RWPE1 (cell line): ENCODE measurements around the gene CCDC88C.
A peak's percentile ranks its signal among the peaks of the same experiment; 100 is the strongest.

ENCODE experiments used
- CTCF ChIA-PET: fragments of 350-600 bp; sonication (Branson Sonifier 250); formaldehyde crosslinking; extraction: SDS; loops from one replicate; lab custom pipeline; 2021; lab: Yijun Ruan, JAX
- POLR2A ChIA-PET: fragments of 400-600 bp; formaldehyde crosslinking; extraction: SDS; loops from one replicate; lab custom pipeline; 2020; ENCODE audit warnings: antibody characterized with exemption; ENCODE audit not compliant: low non-redundant PET; lab: Yijun Ruan, JAX
- DNase-seq: peaks from one replicate; pipeline ENCODE4 v3.0.0; 2012; ENCODE audit warnings: low spot score
- H3K27ac ChIP-seq: fragments of 450-650 bp; 2 replicates; pipeline ENCODE4 v1.5.1; 2017
- TF ChIP-seq, protein P1 (sequence below): fragments of 450-650 bp; conservative IDR thresholded peaks from 2 replicates; pipeline ENCODE4 v1.5.1; 2017; ENCODE audit warnings: low read depth, mild to moderate bottlenecking

Gene CCDC88C

DNA sequence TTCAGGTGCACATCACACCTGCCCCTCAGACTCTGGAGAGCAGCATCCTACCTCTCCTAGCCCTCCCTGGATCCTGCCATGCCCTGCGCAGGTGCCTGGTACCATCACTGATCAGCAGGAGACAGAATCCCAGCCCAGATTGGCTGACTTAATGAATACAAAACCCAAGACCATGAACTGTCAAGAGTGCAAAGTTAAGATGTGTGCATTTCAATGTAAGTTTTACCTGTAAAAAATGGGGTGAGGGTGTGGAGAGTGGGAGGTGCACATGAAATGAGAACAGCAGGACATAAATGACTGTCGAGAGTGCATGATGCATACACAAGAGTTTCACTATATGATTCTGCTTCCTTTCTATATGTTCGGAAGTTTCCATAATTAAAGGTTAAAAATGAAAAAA lies 115.2 kb downstream of the CCDC88C start:
- CTCF ChIA-PET = interaction anchor here (0.6 kb wide), 1 partner anchor 129 kb away, joined by 3 read pairs; no protein-coding TSS in a partner anchor
- H3K27ac ChIP-seq = no peak overlapping the region

DNA sequence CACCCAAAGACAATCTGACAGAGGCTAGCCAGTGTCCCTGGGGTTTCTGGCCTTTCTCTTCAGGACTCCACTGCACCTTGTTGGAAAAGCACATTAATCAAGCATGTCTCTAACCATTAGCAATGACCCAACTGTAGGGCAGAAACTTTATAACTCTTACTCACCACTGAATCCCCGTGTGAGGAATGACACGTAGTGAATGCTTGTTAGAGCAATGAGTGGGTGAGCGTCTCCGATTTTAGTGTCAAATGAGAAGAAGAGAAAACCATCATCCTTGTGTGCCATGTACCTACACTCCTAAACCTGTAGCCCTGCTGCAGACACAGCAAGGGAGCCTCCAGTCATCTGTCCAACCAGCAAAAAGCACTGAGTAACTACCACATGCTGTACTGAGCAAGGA lies 116.7 kb downstream of the CCDC88C start:
- TF ChIP-seq, protein P1, sequence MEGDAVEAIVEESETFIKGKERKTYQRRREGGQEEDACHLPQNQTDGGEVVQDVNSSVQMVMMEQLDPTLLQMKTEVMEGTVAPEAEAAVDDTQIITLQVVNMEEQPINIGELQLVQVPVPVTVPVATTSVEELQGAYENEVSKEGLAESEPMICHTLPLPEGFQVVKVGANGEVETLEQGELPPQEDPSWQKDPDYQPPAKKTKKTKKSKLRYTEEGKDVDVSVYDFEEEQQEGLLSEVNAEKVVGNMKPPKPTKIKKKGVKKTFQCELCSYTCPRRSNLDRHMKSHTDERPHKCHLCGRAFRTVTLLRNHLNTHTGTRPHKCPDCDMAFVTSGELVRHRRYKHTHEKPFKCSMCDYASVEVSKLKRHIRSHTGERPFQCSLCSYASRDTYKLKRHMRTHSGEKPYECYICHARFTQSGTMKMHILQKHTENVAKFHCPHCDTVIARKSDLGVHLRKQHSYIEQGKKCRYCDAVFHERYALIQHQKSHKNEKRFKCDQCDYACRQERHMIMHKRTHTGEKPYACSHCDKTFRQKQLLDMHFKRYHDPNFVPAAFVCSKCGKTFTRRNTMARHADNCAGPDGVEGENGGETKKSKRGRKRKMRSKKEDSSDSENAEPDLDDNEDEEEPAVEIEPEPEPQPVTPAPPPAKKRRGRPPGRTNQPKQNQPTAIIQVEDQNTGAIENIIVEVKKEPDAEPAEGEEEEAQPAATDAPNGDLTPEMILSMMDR = no peak
- DNase-seq = no peak
- no peak overlapping the region for H3K27ac ChIP-seq
- ChIA-PET CTCF (no interaction called here), POLR2A (no interaction called here)

More for the DNA sequence above, 115.2 kb downstream of the CCDC88C start:
- no peak for DNase-seq
- TF ChIP-seq, protein P1 = no peak
- POLR2A ChIA-PET = no interaction called here

DNA sequence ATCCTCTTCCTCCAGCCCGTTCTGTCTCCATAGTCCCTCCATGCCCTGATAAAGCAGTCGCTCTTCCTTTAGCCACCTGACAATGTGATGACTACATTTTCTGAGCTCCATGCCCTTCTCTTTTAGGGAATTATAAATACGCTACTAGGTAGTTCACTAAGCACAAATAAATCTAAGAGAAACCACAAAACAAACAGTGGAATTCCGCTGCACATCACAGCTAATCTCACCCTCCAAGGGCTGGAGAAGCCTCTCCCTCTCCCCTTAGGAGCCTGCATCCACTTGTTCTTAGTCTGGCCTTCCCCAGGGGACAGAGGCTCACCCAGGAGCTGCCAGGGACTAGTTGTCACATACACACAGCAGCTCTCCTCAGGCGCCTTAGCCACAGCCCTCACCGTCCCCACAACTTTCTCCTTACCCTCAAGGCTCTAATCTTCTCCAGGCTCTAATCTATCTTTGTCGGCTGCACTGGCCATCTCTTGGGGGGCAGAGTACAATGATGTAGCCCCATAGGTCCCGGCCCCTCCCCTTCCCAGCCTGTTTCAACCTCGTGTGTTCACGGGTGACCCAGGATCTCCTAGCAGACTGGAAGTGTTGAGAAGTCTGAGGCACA lies 117.2 kb downstream of the CCDC88C start:
- peak overlapping the region; percentile 12 for H3K27ac ChIP-seq
- CTCF ChIA-PET = no interaction called here
- POLR2A ChIA-PET = no interaction called here
- TF ChIP-seq, protein P1 = no peak
- no peak for DNase-seq

DNA sequence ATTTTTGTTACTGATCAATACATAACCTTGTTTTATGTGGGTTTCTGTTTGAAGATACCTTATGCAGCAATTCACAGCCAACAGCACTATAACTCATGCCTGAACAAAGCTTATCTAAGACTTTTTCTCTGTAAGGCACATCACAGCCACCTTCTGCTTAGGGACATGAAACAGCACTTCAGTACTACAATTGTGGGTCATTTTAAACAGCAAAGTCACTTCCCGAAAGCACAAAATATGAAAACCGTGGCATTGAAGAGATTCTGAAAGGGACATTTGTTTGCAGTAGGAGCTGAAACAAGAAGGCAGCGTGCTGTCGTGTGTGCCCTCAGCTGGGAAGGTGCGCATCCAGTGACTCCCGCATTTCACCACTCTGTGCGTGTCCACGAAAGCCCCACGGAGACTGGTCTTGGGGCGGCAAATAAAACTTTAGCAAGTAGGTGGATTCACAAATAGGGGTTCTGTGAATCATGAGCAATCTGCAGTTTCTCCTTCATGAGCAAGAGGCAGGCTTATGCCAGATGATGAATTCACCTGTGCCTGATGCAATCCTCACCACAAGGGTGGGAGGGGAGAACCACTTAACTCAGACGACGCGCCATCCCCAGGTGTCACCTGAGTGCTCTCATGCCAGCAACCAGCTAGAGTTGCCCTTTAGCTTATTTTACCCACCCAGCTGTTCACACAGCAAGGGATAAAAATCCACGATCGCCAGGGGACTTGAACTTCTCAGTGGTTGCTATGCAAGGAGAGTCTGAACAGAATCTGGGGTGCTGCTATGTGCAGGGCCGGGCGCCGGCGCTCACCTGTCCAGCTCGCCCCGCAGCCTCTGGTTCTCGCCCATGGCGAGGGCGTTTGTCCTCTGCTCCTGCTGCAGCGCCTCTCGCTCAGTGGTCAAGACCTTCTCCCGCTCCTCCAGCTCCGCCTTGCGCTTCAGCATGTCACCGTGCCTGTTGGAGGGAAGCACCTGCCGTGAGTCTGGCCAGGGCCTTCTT lies 118.2 kb downstream of the CCDC88C start:
- CTCF ChIA-PET = interaction anchor here (0.5 kb wide), 1 partner anchor 119 kb away, joined by 4 read pairs; no protein-coding TSS in a partner anchor
- peak overlapping the region; percentile 12 for H3K27ac ChIP-seq
- POLR2A ChIA-PET = no interaction called here
- TF ChIP-seq, protein P1 = no peak
- no peak for DNase-seq

DNA sequence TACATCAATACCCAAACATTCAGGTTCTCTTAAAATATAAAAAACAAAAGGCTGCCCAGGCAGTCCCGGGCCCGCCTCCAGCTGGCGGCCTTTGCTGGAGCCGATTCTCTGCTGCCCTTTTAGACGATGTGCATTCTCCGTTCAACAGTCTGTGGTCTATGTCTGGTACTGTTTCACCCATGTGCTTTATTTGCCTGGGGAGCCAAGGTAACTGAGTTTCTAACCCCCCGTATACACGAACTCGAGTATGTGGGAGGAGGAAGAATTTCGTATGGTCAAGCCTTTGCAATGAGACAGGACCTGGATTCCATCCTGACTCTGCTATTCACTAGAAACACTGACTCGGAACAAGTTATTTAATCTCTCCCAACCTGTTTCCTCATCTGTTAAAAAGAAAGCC lies 119.0 kb downstream of the CCDC88C start:
- H3K27ac ChIP-seq = no peak overlapping the region
- ChIA-PET POLR2A (no interaction called here), CTCF (no interaction called here)
- TF ChIP-seq, protein P1 = no peak
- no peak for DNase-seq

DNA sequence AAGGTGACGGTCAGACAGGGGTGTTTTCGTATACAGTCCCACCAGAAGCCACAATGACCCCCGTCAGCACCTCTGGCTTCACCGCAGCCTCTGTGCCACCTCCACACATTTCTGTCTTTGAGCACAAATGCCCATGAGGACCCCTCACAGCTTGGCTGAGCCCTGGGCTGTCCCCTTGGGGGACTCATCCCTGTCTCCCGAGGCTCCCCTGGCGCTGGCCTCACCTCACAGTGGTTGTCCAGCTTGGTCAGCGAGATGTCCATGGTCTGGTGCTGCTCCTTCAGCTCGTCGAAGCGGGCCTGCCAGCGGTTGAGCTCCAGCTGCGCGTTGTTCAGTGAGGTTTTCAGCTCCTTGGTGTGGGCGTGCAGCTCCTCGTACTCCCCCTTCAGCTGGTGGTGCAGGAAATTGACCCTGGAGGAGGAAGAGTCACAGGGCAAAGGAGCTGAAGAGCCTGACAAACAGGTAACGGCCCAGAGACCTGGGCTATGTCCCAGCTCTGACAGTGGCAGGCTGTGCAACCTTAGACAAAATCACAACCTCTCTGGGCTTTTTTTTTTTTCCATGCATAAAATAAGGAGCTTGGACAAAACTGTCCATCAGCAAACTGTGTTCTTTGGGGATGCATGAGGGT lies 120.4 kb downstream of the CCDC88C start:
- no peak overlapping the region for H3K27ac ChIP-seq
- ChIA-PET POLR2A (no interaction called here), CTCF (interaction anchor here (0.5 to 1.0 kb wide), 2 partner anchors 120 to 124 kb away, joined by 3 to 4 read pairs; no protein-coding TSS in a partner anchor)
- DNase-seq = no peak
- TF ChIP-seq, protein P1 = no peak
